GM23338 (cell line): Measurements from ENCODE around the gene RAB6A. TPM values are rescaled to one million over a fixed set of nuclear protein-coding genes. Genes with fewer than 3 reads are reported as not detected.

Experiments
- ATAC-seq: fragments of 200-7000 bp; cut with Tn5 transposase; 3 replicates; pipeline ENCODE4 v1.9.1; 2020
- DNase-seq: peaks from one replicate; pipeline ENCODE4 v3.0.0-alpha.2; 2015; ENCODE audit warnings: low spot score
- H2AFZ ChIP-seq: fragments of 200-600 bp; sonication (generic); 2 replicates; pipeline ENCODE4 v1.8.0; 2016; ENCODE audit warnings: antibody characterized with exemption, mild to moderate bottlenecking, moderate library complexity
- H3F3A ChIP-seq: fragments of 200-600 bp; sonication (generic); replicated peaks from 2 replicates; pipeline ENCODE4 v1.8.0; 2017; ENCODE audit warnings: antibody characterized with exemption, mixed run types, low read depth
- H3K27ac ChIP-seq: fragments of 200-600 bp; sonication (generic); 2 replicates; pipeline ENCODE4 v1.6.1; 2016; ENCODE audit warnings: low read depth
- H3K27me3 ChIP-seq: fragments of 200-600 bp; sonication (generic); 2 replicates; pipeline ENCODE4 v1.8.0; 2016; ENCODE audit warnings: mild to moderate bottlenecking, mixed run types, moderate library complexity; ENCODE audit not compliant: insufficient read depth
- H3K36me3 ChIP-seq: fragments of 200-600 bp; sonication (generic); 2 replicates; pipeline ENCODE4 v1.8.0; 2016; ENCODE audit warnings: mild to moderate bottlenecking; ENCODE audit not compliant: insufficient read depth
- H3K4me1 ChIP-seq: fragments of 200-600 bp; sonication (generic); 2 replicates; pipeline ENCODE4 v1.8.0; 2016; ENCODE audit warnings: mild to moderate bottlenecking, moderate library complexity; ENCODE audit not compliant: insufficient read depth
- H3K4me2 ChIP-seq: fragments of 200-600 bp; sonication (generic); 2 replicates; pipeline ENCODE4 v1.7.1; 2017; ENCODE audit warnings: mixed run types
- H3K4me3 ChIP-seq: fragments of 200-600 bp; sonication (generic); 2 replicates; pipeline ENCODE4 v1.6.1; 2016; ENCODE audit warnings: mixed run types
- H3K79me2 ChIP-seq: fragments of 200-600 bp; sonication (generic); replicated peaks from 2 replicates; pipeline ENCODE4 v1.8.0; 2017; ENCODE audit warnings: mild to moderate bottlenecking; ENCODE audit not compliant: insufficient read depth
- H3K9me2 ChIP-seq: fragments of 200-600 bp; sonication (generic); 2 replicates; pipeline ENCODE4 v1.8.0; 2017; ENCODE audit not compliant: insufficient read depth
- H4K20me1 ChIP-seq: fragments of 200-600 bp; sonication (generic); replicated peaks from 2 replicates; pipeline ENCODE4 v1.8.0; 2017; ENCODE audit warnings: mild to moderate bottlenecking; ENCODE audit not compliant: insufficient read depth
- H3K27ac Mint-ChIP-seq: 2 replicates; pipeline ENCODE4 v1.8.0; 2020; ENCODE audit warnings: inconsistent platforms, mild to moderate bottlenecking, moderate library complexity, mixed read lengths
- H3K27me3 Mint-ChIP-seq: 3 replicates; pipeline ENCODE4 v1.8.0; 2022; ENCODE audit warnings: low read depth, mild to moderate bottlenecking, moderate library complexity, mixed read lengths, inconsistent platforms; ENCODE audit not compliant: insufficient read depth, poor library complexity
- H3K36me3 Mint-ChIP-seq: 3 replicates; pipeline ENCODE4 v1.8.0; 2021; ENCODE audit warnings: low read depth, mild to moderate bottlenecking, inconsistent platforms, moderate library complexity, mixed read lengths
- H3K4me1 Mint-ChIP-seq: 3 replicates; pipeline ENCODE4 v1.8.0; 2020; ENCODE audit warnings: mild to moderate bottlenecking, inconsistent platforms, mixed read lengths
- H3K4me3 Mint-ChIP-seq: 3 replicates; pipeline ENCODE4 v1.8.0; 2021; ENCODE audit warnings: moderate library complexity, mild to moderate bottlenecking, inconsistent platforms, mixed read lengths
- H3K9me3 Mint-ChIP-seq: 3 replicates; pipeline ENCODE4 v1.8.0; 2020; ENCODE audit warnings: moderate library complexity, mild to moderate bottlenecking, inconsistent platforms, mixed read lengths
- EZH2 ChIP-seq: fragments of 200-600 bp; sonication (generic); IDR thresholded peaks from one replicate; pipeline ENCODE4 v1.8.0; 2017; ENCODE audit warnings: antibody characterized with exemption, mild to moderate bottlenecking, low read depth; ENCODE audit not compliant: unreplicated experiment
- EZH2phosphoT487 ChIP-seq: fragments of 200-600 bp; sonication (generic); IDR thresholded peaks from one replicate; pipeline ENCODE4 v1.8.1; 2018; ENCODE audit warnings: antibody characterized with exemption; ENCODE audit not compliant: unreplicated experiment
- JUNB ChIP-seq: IDR thresholded peaks from one replicate; pipeline ENCODE4 v1.6.1; 2016; ENCODE audit warnings: antibody characterized with exemption; ENCODE audit not compliant: unreplicated experiment
- NANOG ChIP-seq: IDR thresholded peaks from 2 replicates; pipeline ENCODE4 v1.6.1; 2016; ENCODE audit warnings: antibody characterized with exemption, borderline replicate concordance
- POLR2AphosphoS5 ChIP-seq: IDR thresholded peaks from 2 replicates; pipeline ENCODE4 v1.6.1; 2016; ENCODE audit warnings: antibody characterized with exemption, low read depth
- STAT1 ChIP-seq: IDR thresholded peaks from one replicate; pipeline ENCODE4 v1.6.1; 2016; ENCODE audit warnings: antibody characterized with exemption; ENCODE audit not compliant: unreplicated experiment
- polyA plus RNA-seq: library from polyadenylated mRNA; unstranded; fragments of >200 nt; fragmentation: Nextera tagmentation; extraction: Ambion mirVana; gene quantifications from 2 replicates; pipeline ENCODE4 v1.2.1, GENCODE V29; 2016
- total RNA-seq: library from RNA; depleted of rRNA; stranded (reverse); fragments of >200 nt; shearing (Covaris generic); gene quantifications from 2 replicates; pipeline ENCODE4 v1.2.3, GENCODE V29; 2014
- TF ChIP-seq, protein P1 (sequence below), 2 experiments: fragments of 200-600 bp in 1 of 2; sonication (generic) in 1 of 2; conservative IDR thresholded peaks; 2 replicates each; pipeline versions ENCODE4 v1.5.1 to v1.6.1; 2016 to 2017; ENCODE audit warnings: antibody characterized with exemption in 2 of 2, low read depth in 2 of 2, mild to moderate bottlenecking in 2 of 2, moderate library complexity in 1 of 2
- TF ChIP-seq, protein P2 (sequence below): IDR thresholded peaks from one replicate; pipeline ENCODE4 v1.6.1; 2018; ENCODE audit warnings: antibody characterized with exemption; ENCODE audit not compliant: unreplicated experiment
- TF ChIP-seq, protein P3 (sequence below): fragments of 250-450 bp; sonication (Bioruptor Pico); IDR thresholded peaks from 2 replicates; pipeline ENCODE4 v1.5.0; 2020; ENCODE audit warnings: mild to moderate bottlenecking, moderate library complexity

RAB6A gene
- total and polyA plus RNA-seq, 2 experiments from 2014 or later: 61.1 to 127 TPM

GRCh38 chr11:73792584-73792983, 31.7 kb upstream of the RAB6A start:
- H3K4me2 ChIP-seq: no peak overlapping the region
- TF ChIP-seq STAT1: no peak
- no peak for TF ChIP-seq EZH2phosphoT487
- no peak for TF ChIP-seq EZH2
- H3F3A ChIP-seq: no peaks in the 10 kb centered on the region
- H4K20me1 ChIP-seq: no peaks in the 10 kb centered on the region; the same call in none of the 2 replicates
- DNase-seq (no peak), ATAC-seq (no peak)
- no peak overlapping the region for H2AFZ ChIP-seq
- no peaks in the 10 kb centered on the region for H3K9me2 ChIP-seq
- H3K27me3 Mint-ChIP-seq: peaks cover under 1% of the 10 kb centered on the region
- peaks cover 7% of the 10 kb centered on the region for H3K36me3 Mint-ChIP-seq
- no peak overlapping the region for H3K27ac ChIP-seq
- peaks cover 17% of the 10 kb centered on the region for H3K79me2 ChIP-seq
- no peak overlapping the region for H3K4me3 ChIP-seq
- H3K27ac Mint-ChIP-seq: no peak overlapping the region
- H3K4me1 Mint-ChIP-seq: no peaks in the 10 kb centered on the region
- H3K9me3 Mint-ChIP-seq: no peaks in the 10 kb centered on the region
- H3K4me1 ChIP-seq: no peaks in the 10 kb centered on the region
- no peaks in the 10 kb centered on the region for H3K27me3 ChIP-seq
- no peaks in the 10 kb centered on the region for H3K36me3 ChIP-seq
- H3K4me3 Mint-ChIP-seq: no peak overlapping the region

DNA sequence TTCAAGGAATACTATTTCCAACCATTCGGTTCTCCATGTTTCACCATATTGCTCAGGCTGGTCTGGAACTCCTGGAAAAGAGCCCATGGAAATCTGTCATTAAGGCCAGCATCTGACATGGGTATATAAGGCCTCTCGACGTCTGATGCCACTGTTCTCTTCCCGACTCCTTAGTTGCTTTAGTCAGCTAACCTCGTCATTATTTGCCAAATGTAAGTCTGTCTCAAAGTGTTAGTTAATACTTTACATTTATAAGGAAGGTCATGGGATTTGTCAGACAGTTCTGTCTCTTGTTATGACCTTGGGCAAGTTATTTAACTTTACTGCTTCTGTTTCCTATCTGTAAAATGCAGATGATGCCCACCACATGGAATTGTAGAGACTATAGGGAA, 28.4 kb upstream of the RAB6A start:
- DNase-seq: no peak
- Mint-ChIP-seq H3K4me1 (peaks cover 7% of the 10 kb centered on the region), H3K27me3 (peaks cover 4% of the 10 kb centered on the region), H3K4me3 (no peak overlapping the region), H3K9me3 (no peaks in the 10 kb centered on the region), H3K27ac (no peak overlapping the region), H3K36me3 (peaks cover 3% of the 10 kb centered on the region; the same call in 2 of the 3 replicates)
- Histone ChIP-seq H3K36me3 (no peaks in the 10 kb centered on the region), H3K27ac (peak overlapping the region; percentile 67), H3F3A (0 out of 2 replicates have a peak, but pooled peaks cover 5% of the 10 kb centered on the region), H2AFZ (no peak overlapping the region), H3K27me3 (no peaks in the 10 kb centered on the region), H3K79me2 (peaks cover 17% of the 10 kb centered on the region), H4K20me1 (no peaks in the 10 kb centered on the region; the same call in 1 of the 2 replicates), H3K9me2 (no peaks in the 10 kb centered on the region), H3K4me3 (no peak overlapping the region; the same call in 1 of the 2 replicates), H3K4me2 (no peak overlapping the region), H3K4me1 (peaks cover 3% of the 10 kb centered on the region; the same call in 1 of the 2 replicates)
- TF ChIP-seq, protein P1, sequence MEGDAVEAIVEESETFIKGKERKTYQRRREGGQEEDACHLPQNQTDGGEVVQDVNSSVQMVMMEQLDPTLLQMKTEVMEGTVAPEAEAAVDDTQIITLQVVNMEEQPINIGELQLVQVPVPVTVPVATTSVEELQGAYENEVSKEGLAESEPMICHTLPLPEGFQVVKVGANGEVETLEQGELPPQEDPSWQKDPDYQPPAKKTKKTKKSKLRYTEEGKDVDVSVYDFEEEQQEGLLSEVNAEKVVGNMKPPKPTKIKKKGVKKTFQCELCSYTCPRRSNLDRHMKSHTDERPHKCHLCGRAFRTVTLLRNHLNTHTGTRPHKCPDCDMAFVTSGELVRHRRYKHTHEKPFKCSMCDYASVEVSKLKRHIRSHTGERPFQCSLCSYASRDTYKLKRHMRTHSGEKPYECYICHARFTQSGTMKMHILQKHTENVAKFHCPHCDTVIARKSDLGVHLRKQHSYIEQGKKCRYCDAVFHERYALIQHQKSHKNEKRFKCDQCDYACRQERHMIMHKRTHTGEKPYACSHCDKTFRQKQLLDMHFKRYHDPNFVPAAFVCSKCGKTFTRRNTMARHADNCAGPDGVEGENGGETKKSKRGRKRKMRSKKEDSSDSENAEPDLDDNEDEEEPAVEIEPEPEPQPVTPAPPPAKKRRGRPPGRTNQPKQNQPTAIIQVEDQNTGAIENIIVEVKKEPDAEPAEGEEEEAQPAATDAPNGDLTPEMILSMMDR (conservative IDR thresholded peaks at IDR 0.05; ENCODE audit: low read depth in 2 of 2): no peak
- no peak for TF ChIP-seq POLR2AphosphoS5
- TF ChIP-seq, protein P2, sequence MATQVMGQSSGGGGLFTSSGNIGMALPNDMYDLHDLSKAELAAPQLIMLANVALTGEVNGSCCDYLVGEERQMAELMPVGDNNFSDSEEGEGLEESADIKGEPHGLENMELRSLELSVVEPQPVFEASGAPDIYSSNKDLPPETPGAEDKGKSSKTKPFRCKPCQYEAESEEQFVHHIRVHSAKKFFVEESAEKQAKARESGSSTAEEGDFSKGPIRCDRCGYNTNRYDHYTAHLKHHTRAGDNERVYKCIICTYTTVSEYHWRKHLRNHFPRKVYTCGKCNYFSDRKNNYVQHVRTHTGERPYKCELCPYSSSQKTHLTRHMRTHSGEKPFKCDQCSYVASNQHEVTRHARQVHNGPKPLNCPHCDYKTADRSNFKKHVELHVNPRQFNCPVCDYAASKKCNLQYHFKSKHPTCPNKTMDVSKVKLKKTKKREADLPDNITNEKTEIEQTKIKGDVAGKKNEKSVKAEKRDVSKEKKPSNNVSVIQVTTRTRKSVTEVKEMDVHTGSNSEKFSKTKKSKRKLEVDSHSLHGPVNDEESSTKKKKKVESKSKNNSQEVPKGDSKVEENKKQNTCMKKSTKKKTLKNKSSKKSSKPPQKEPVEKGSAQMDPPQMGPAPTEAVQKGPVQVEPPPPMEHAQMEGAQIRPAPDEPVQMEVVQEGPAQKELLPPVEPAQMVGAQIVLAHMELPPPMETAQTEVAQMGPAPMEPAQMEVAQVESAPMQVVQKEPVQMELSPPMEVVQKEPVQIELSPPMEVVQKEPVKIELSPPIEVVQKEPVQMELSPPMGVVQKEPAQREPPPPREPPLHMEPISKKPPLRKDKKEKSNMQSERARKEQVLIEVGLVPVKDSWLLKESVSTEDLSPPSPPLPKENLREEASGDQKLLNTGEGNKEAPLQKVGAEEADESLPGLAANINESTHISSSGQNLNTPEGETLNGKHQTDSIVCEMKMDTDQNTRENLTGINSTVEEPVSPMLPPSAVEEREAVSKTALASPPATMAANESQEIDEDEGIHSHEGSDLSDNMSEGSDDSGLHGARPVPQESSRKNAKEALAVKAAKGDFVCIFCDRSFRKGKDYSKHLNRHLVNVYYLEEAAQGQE: no peak
- TF ChIP-seq NANOG: no peak
- TF ChIP-seq JUNB: no peak
- TF ChIP-seq, protein P3, sequence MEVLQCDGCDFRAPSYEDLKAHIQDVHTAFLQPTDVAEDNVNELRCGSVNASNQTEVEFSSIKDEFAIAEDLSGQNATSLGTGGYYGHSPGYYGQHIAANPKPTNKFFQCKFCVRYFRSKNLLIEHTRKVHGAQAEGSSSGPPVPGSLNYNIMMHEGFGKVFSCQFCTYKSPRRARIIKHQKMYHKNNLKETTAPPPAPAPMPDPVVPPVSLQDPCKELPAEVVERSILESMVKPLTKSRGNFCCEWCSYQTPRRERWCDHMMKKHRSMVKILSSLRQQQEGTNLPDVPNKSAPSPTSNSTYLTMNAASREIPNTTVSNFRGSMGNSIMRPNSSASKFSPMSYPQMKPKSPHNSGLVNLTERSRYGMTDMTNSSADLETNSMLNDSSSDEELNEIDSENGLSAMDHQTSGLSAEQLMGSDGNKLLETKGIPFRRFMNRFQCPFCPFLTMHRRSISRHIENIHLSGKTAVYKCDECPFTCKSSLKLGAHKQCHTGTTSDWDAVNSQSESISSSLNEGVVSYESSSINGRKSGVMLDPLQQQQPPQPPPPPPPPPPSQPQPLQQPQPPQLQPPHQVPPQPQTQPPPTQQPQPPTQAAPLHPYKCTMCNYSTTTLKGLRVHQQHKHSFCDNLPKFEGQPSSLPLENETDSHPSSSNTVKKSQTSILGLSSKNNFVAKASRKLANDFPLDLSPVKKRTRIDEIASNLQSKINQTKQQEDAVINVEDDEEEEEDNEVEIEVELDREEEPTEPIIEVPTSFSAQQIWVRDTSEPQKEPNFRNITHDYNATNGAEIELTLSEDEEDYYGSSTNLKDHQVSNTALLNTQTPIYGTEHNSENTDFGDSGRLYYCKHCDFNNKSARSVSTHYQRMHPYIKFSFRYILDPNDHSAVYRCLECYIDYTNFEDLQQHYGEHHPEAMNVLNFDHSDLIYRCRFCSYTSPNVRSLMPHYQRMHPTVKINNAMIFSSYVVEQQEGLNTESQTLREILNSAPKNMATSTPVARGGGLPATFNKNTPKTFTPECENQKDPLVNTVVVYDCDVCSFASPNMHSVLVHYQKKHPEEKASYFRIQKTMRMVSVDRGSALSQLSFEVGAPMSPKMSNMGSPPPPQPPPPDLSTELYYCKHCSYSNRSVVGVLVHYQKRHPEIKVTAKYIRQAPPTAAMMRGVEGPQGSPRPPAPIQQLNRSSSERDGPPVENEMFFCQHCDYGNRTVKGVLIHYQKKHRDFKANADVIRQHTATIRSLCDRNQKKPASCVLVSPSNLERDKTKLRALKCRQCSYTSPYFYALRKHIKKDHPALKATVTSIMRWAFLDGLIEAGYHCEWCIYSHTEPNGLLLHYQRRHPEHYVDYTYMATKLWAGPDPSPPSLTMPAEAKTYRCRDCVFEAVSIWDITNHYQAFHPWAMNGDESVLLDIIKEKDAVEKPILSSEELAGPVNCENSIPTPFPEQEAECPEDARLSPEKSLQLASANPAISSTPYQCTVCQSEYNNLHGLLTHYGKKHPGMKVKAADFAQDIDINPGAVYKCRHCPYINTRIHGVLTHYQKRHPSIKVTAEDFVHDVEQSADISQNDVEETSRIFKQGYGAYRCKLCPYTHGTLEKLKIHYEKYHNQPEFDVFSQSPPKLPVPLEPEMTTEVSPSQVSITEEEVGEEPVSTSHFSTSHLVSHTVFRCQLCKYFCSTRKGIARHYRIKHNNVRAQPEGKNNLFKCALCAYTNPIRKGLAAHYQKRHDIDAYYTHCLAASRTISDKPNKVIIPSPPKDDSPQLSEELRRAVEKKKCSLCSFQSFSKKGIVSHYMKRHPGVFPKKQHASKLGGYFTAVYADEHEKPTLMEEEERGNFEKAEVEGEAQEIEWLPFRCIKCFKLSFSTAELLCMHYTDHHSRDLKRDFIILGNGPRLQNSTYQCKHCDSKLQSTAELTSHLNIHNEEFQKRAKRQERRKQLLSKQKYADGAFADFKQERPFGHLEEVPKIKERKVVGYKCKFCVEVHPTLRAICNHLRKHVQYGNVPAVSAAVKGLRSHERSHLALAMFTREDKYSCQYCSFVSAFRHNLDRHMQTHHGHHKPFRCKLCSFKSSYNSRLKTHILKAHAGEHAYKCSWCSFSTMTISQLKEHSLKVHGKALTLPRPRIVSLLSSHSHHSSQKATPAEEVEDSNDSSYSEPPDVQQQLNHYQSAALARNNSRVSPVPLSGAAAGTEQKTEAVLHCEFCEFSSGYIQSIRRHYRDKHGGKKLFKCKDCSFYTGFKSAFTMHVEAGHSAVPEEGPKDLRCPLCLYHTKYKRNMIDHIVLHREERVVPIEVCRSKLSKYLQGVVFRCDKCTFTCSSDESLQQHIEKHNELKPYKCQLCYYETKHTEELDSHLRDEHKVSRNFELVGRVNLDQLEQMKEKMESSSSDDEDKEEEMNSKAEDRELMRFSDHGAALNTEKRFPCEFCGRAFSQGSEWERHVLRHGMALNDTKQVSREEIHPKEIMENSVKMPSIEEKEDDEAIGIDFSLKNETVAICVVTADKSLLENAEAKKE (CRISPR knock-in tag): no peak
- TF ChIP-seq EZH2: no peak
- no peak for ATAC-seq
